CD4-positive, CD25-positive, alpha-beta regulatory T cell (primary cell): ENCODE results near the gene RAB6B. TPM values are rescaled to one million over a fixed set of nuclear protein-coding genes. Genes with fewer than 3 reads are reported as not detected.

Experiments
- ATAC-seq, 2 donors: fragments of 150-1000 bp; cut with Tn5 transposase; one replicate each; pipeline ENCODE4 v1.10.0; 2021; ENCODE audit warnings: low read depth in 2 of 2, moderate number of reproducible peaks in 2 of 2, moderate library complexity in 1 of 2
- DNase-seq, 3 donors: peaks; one replicate each; pipeline versions ENCODE4 v3.0.0 to v3.0.0-alpha.2; 2012 to 2022; ENCODE audit warnings: mixed read lengths in 1 of 3
- H3K27ac ChIP-seq: one replicate; pipeline ENCODE4 v1.7.0; 2013; ENCODE audit warnings: mild to moderate bottlenecking, low read length; ENCODE audit not compliant: insufficient read depth, poor library complexity, severe bottlenecking
- H3K27me3 ChIP-seq: one replicate; pipeline ENCODE4 v1.7.0; 2013; ENCODE audit warnings: low read length; ENCODE audit not compliant: control insufficient read depth, insufficient read depth
- H3K36me3 ChIP-seq: one replicate; pipeline ENCODE4 v1.7.0; 2013; ENCODE audit warnings: mild to moderate bottlenecking, low read length, moderate library complexity; ENCODE audit not compliant: control insufficient read depth, insufficient read depth
- H3K4me1 ChIP-seq: 2 replicates; pipeline ENCODE4 v1.7.0; 2013; ENCODE audit warnings: mild to moderate bottlenecking, low read length; ENCODE audit not compliant: insufficient read depth, control insufficient read depth, poor library complexity, severe bottlenecking
- H3K4me3 ChIP-seq: one replicate; pipeline ENCODE4 v1.7.0; 2013; ENCODE audit warnings: low read depth, mild to moderate bottlenecking, low read length, moderate library complexity
- H3K9me3 ChIP-seq, 2 experiments: 1 replicate in 1 of 2; 2 replicates in 1 of 2; pipeline ENCODE4 v1.7.0; 2013; ENCODE audit warnings: low read length in 2 of 2, mild to moderate bottlenecking in 1 of 2, moderate library complexity in 1 of 2; ENCODE audit not compliant: control insufficient read depth in 2 of 2
- H3K27ac Mint-ChIP-seq, 3 donors: one replicate each; pipeline ENCODE4 v1.8.0; 2020 to 2022; ENCODE audit warnings: mild to moderate bottlenecking in 3 of 3, mixed read lengths in 3 of 3, moderate library complexity in 2 of 3
- H3K27me3 Mint-ChIP-seq: one replicate; pipeline ENCODE4 v1.8.0; 2022; ENCODE audit warnings: mild to moderate bottlenecking, mixed read lengths
- H3K36me3 Mint-ChIP-seq: one replicate; pipeline ENCODE4 v1.8.0; 2020; ENCODE audit warnings: mixed read lengths
- H3K4me1 Mint-ChIP-seq, 4 donors: one replicate each; pipeline ENCODE4 v1.8.0; 2020 to 2022; ENCODE audit warnings: mixed read lengths in 4 of 4, mild to moderate bottlenecking in 1 of 4
- H3K4me3 Mint-ChIP-seq, 4 donors: one replicate each; pipeline ENCODE4 v1.8.0; 2020 to 2022; ENCODE audit warnings: mild to moderate bottlenecking in 4 of 4, mixed read lengths in 4 of 4, moderate library complexity in 3 of 4
- H3K9me3 Mint-ChIP-seq, 7 donors: one replicate each; pipeline ENCODE4 v1.8.0; 2020 to 2022; ENCODE audit warnings: mixed read lengths in 7 of 7, mild to moderate bottlenecking in 3 of 7, moderate library complexity in 2 of 7
- polyA plus RNA-seq, 4 donors: library from polyadenylated mRNA; unstranded; fragments of 300-500 nt; fragmentation: Illumina TruSeq; gene quantifications; one replicate each; pipeline ENCODE4 v1.2.3, GENCODE V29; 2021
- total RNA-seq: library from RNA; stranded (reverse); gene quantifications from one replicate; pipeline ENCODE4 v1.2.3, GENCODE V29; 2022

Gene RAB6B
- total and polyA plus RNA-seq, 5 donors from 2014 or later, result 0.16 to 0.94 (median 0.31) TPM

DNA sequence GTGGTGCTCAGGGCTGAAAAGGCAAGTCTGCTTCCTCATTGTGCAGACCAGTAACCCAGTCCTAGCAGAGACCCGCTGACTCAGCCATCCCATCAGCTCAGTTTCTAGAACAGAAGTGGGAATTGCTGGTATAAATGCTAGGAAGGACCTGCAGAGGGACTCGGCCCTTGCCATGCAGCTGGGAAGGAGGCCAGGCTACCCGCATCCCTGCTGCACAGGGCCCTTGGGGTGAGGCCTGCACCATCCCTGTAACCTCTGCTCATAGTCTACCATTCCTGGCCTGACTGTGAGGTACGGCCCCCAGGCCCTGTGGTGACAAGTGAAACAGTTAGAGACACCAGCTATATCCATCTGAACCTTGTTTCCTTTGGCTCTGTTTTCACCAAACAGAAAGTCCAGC is 23.5 kb downstream of the RAB6B start:
- Mint-ChIP-seq H3K27ac (no peak overlapping the region), H3K9me3 (peaks cover 0 to 3% (median 0%) of the 10 kb centered on the region in 7 donors), H3K4me1 (no peaks in the 10 kb centered on the region), H3K36me3 (no peaks in the 10 kb centered on the region), H3K4me3 (no peak overlapping the region), H3K27me3 (peaks cover 24% of the 10 kb centered on the region)
- H3K4me3 ChIP-seq, result no peak overlapping the region
- no peaks in the 10 kb centered on the region for H3K9me3 ChIP-seq
- no peak for ATAC-seq
- H3K27ac ChIP-seq, result no peak overlapping the region
- no peak for DNase-seq
- H3K4me1 ChIP-seq, result no peaks in the 10 kb centered on the region
- no peaks in the 10 kb centered on the region for H3K36me3 ChIP-seq
- no peaks in the 10 kb centered on the region for H3K27me3 ChIP-seq

DNA sequence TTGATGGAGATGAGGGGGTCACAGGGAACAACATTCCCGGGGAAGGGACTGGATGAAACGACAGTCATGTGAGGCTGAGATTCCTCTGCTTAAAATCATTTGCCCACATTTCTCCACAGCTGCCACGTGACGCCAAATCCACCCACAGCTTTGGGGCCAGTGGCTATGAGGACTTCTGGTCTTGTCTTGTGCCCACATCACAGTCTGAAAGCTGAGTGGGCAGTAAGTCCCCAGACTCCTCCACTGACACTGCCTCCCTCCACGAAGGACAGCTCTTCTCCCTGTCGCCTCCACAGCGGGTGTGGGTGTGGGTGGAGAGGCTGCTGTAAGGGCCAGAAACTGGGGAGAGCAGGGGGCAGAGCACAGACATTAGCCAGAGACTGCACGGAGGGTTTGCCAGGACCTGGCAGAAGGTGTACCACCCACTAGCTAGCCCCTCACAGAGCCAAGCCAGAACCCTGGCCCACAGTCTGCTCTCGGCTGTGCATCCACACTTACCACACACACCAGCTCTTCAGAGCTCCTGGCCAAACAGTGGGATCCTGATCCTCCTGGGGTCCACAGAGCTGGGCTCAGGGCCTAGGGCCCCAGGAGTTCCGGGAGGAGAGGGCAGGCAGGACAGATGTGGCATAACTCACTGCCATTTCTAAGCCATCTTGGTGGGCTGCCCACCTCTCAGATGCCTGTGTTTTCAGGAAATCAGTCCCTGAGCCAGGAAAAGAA is 24.2 kb downstream of the RAB6B start:
- H3K27ac ChIP-seq, result no peak overlapping the region
- no peaks in the 10 kb centered on the region for H3K27me3 ChIP-seq
- H3K9me3 ChIP-seq, result no peaks in the 10 kb centered on the region
- H3K9me3 Mint-ChIP-seq, result peaks cover 0 to 3% (median 0%) of the 10 kb centered on the region in 7 donors
- H3K27ac Mint-ChIP-seq, result no peak overlapping the region
- no peaks in the 10 kb centered on the region for H3K36me3 Mint-ChIP-seq
- H3K4me1 ChIP-seq, result no peaks in the 10 kb centered on the region
- no peak overlapping the region for H3K4me3 Mint-ChIP-seq
- peaks cover 24% of the 10 kb centered on the region for H3K27me3 Mint-ChIP-seq
- ATAC-seq, result no peak
- H3K4me3 ChIP-seq, result no peak overlapping the region
- H3K36me3 ChIP-seq, result no peaks in the 10 kb centered on the region
- H3K4me1 Mint-ChIP-seq, result no peaks in the 10 kb centered on the region
- DNase-seq, result no peak

DNA sequence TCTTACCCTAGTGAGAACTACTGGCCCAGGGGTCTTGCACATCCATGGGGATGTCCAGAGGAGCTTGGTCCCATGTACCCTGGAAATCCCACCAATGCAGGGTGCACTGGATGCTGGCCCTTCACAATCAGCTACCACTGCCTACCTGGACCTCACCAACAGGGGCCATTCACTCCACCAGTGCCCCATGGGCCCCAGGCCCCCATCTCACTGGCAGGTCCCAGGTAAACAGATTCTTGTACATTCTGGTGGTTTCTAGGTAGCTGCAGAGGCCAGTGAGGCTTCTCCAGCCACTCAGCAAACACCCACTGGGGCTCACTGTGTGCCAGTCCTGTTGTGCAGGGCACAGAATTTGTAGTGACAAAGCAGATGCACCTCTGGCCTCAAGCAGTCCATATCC is 24.9 kb downstream of the RAB6B start:
- H3K4me1 Mint-ChIP-seq, result no peaks in the 10 kb centered on the region
- H3K27ac Mint-ChIP-seq, result no peak overlapping the region

DNA sequence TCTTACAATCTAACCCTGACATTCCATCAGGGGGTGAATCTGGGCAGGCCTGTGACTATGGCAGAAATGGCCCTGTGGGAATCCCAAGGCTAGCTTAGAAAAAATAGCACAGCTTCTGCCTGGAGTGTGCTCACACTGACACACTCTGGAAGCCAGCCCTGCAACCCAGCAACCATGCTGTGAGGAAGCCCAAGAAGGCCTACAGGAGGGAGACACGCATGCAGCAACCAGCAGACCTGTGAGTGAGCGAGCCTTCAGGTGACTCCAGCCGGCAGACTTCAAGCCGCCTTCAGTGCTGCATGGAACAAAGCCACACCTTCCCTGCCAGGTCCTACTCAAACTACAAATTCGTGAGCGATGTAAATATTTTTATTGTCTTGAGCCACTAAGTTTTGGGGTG is 26.1 kb downstream of the RAB6B start:
- Mint-ChIP-seq H3K4me1 (no peaks in the 10 kb centered on the region), H3K4me3 (no peak overlapping the region), H3K36me3 (no peaks in the 10 kb centered on the region), H3K9me3 (peaks cover 0 to 3% (median 0%) of the 10 kb centered on the region in 7 donors), H3K27ac (no peak overlapping the region), H3K27me3 (peaks cover 26% of the 10 kb centered on the region)
- DNase-seq (no peak), ATAC-seq (no peak)
- no peaks in the 10 kb centered on the region for H3K36me3 ChIP-seq
- no peaks in the 10 kb centered on the region for H3K27me3 ChIP-seq
- no peak overlapping the region for H3K27ac ChIP-seq
- no peaks in the 10 kb centered on the region for H3K4me1 ChIP-seq
- H3K9me3 ChIP-seq, result no peaks in the 10 kb centered on the region
- no peak overlapping the region for H3K4me3 ChIP-seq

More for the DNA sequence above, 24.9 kb downstream of the RAB6B start:
- Mint-ChIP-seq H3K4me3 (no peak overlapping the region), H3K27me3 (peaks cover 24% of the 10 kb centered on the region), H3K9me3 (peaks cover 0 to 3% (median 0%) of the 10 kb centered on the region in 7 donors), H3K36me3 (no peaks in the 10 kb centered on the region)
- Histone ChIP-seq H3K27ac (no peak overlapping the region), H3K36me3 (no peaks in the 10 kb centered on the region), H3K4me3 (no peak overlapping the region), H3K27me3 (no peaks in the 10 kb centered on the region), H3K9me3 (no peaks in the 10 kb centered on the region), H3K4me1 (no peaks in the 10 kb centered on the region)
- DNase-seq, result no peak
- no peak for ATAC-seq

DNA sequence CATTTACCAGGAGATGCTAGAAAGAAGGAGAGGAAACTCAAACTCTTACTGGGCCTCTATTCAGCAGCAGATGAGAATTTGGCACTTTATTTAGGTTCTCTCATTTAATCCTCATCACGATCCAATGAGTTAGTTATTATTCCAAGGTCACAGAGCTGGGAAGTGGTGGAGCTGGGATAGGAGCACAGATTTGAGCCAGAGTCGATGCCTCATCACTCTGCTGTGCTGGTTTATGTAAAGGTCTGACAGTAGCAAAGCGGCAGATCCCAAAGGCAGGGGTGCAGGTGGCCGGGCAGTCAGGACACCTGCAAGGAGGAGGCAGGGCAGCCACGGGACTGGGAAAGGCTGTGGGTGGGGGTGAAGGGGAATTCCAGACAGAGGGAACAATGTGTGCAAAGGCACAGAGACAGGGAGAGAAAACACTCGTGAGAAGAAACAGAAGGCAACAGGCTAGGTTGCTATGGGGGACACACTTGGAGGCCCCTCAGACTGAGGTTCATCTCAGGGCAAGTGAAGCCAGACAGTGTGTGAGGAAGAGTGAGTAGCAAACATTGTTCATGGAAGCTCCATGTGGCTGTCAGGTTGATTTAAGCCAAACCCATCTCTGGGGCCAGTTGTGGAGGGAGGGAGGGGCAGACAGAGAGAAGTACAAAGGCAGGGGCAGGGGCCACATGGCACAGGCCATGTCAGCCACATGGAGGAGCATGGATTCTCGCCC is 26.8 kb downstream of the RAB6B start:
- Histone ChIP-seq H3K4me3 (no peak overlapping the region), H3K9me3 (no peaks in the 10 kb centered on the region), H3K4me1 (no peaks in the 10 kb centered on the region), H3K36me3 (no peaks in the 10 kb centered on the region), H3K27ac (no peak overlapping the region), H3K27me3 (no peaks in the 10 kb centered on the region)
- H3K4me3 Mint-ChIP-seq, result no peak overlapping the region
- no peaks in the 10 kb centered on the region for H3K4me1 Mint-ChIP-seq
- H3K27me3 Mint-ChIP-seq, result peaks cover 28% of the 10 kb centered on the region
- ATAC-seq (no peak), DNase-seq (no peak)
- no peaks in the 10 kb centered on the region for H3K36me3 Mint-ChIP-seq
- H3K9me3 Mint-ChIP-seq, result peaks cover 0 to 3% (median 0%) of the 10 kb centered on the region in 7 donors
- H3K27ac Mint-ChIP-seq, result peak overlapping the region in 2 of 3 donors; percentile 20 to 58

DNA sequence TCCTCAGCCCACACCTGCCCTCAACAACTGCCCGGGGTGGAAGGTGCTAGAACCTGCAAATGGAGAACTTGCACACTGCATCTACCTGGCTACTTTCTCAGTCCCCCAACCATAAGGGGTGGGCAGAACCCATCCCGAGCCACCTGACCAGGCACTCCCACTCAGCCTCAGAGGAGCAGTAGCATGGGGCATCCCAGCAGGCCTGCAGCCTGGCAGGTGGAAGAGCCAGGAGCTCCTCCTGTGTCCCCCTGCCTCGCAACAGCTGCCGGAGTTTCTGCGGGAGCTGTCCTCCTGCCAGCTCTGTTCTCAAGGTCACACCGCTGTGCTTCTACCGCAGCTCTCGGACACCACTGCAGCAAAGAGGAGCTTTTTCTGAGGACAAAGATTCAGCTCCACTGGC is 27.5 kb downstream of the RAB6B start:
- Mint-ChIP-seq H3K36me3 (no peaks in the 10 kb centered on the region), H3K4me3 (no peak overlapping the region), H3K27me3 (peaks cover 24% of the 10 kb centered on the region), H3K27ac (no peak overlapping the region), H3K4me1 (no peaks in the 10 kb centered on the region), H3K9me3 (peaks cover 0 to 3% (median 0%) of the 10 kb centered on the region in 7 donors)
- no peaks in the 10 kb centered on the region for H3K4me1 ChIP-seq
- H3K9me3 ChIP-seq, result no peaks in the 10 kb centered on the region
- H3K27ac ChIP-seq, result no peak overlapping the region
- ATAC-seq (no peak), DNase-seq (no peak)
- no peak overlapping the region for H3K4me3 ChIP-seq
- H3K27me3 ChIP-seq, result no peaks in the 10 kb centered on the region
- no peaks in the 10 kb centered on the region for H3K36me3 ChIP-seq

DNA sequence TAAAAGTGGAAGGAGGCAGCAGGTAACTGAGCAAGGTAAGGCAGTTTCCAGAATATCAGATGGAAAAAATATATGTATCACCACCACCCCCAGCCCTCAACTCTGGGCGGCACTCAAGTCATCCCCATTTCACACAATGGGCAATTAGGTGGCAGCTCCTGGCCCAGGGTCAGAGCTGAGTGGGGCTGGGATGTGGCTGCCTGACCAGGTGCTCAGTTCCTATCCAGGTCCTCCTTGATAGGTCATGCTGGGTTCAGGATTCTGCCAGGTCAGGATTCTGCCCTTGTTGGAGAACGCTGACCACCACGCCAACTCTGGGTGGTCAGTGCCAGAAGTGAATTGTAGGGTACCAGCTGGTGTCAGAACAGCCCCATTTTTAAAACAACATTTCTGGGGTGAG is 29.5 kb downstream of the RAB6B start:
- Mint-ChIP-seq H3K4me3 (no peak overlapping the region), H3K36me3 (no peaks in the 10 kb centered on the region), H3K4me1 (no peaks in the 10 kb centered on the region), H3K27ac (no peak overlapping the region), H3K9me3 (peaks cover 0 to 3% (median 0%) of the 10 kb centered on the region in 7 donors), H3K27me3 (peaks cover 32% of the 10 kb centered on the region)
- Histone ChIP-seq H3K4me1 (no peaks in the 10 kb centered on the region), H3K4me3 (no peak overlapping the region), H3K27ac (no peak overlapping the region), H3K9me3 (no peaks in the 10 kb centered on the region), H3K36me3 (no peaks in the 10 kb centered on the region), H3K27me3 (no peaks in the 10 kb centered on the region)
- DNase-seq (no peak), ATAC-seq (no peak)
